NCI-H2081 (cell line): ENCODE results near the gene PIEZO1.
"Not testable (repeated sequence)": the region's sequence is repeated elsewhere in the genome, so short reads cannot be mapped to it uniquely, and the experiment has no call there.

Source experiments
- DNase-seq, 2 experiments: peaks; one replicate each; lab custom pipeline; 2025; lab: John Stamatoyannopoulos, UW

PIEZO1 gene

DNA sequence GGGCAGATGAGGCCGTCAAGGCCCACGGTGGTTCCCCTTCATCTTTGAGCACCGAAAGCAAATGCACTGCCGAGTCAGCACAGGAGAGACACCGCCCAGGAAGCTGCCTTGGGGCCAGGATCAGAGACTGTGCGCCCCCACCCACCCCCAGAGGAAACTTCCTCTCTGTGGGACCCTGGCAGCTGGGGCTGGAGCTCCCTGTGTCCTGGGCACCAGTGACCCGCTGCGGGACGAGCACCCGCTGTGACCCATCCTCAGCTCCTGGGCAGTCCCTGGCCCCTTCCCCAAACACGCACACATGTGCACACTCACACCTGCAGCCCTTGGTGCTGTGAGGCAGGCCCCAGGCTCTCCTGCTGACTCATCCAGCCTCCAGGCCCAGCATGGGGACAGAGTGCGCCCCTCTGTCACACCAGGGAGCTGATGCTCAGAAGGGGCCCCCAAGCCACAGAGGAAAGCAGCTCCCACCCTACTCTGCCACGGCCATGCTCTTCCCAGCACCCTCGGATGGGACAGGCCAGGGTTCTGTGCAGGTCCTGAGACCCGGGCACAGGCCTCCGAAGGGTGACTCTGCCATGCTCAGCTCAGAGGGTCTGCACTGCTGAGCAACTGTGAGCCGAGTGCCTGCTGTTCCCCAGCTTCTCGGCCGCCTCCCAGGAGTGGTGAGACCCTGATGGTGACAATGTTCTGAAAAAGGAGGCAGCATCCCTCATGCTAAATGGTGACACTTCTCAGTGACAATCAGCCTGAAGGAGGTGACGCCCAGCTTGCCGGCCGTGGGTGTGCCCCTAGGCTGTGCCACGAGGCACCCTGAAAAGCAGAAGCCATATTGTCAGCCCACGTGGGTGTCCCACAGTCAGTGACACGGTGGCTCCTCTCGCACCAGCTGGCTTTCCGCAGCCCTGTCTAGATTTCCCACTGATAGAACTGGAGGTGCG lies 3.6 kb downstream of the PIEZO1 start:
- DNase-seq: no peak

- no peak for DNase-seq
Observed at GRCh38 chr16:88780142-88781062, 4.6 kb downstream of the PIEZO1 start.

DNA sequence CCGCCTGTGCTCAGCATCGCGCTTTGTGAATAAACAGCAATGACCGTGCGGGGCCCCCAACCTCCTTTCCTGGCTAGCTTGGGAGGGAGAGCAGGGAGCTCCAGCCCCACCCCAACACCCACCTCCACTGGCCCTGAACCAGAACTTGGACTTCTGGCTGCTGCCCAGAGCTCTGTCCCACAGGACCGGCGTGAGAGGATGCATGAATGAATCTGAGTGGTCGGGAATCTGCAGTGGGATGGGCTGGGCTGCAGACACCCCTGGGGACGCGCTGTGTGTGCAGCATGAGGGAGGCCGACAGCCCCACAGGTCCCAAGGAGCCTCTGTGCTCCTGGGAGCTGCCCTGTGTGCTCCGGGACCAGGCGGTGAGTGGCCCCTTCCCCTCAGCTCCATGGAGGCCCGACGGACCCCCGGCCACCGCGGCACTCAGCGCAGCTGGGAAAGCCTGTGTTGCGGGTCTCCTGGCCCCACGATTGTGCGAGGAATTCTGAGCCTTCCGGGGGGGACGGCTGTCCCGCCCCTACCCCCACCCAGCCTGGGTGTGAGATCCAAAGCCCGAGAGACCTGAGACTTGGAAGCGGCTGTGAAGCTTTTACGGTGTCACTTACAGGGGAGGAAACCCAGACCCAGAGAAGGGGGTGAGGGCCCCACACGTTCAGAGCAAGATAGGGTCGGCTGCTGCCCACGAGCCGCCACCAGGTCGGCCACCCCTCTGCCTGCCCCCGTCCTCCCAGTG lies 5.4 kb downstream of the PIEZO1 start:
- DNase-seq: no peak

GRCh38 chr16:88778541-88779065 lies 6.4 kb downstream of the PIEZO1 start:
- DNase-seq: no peak

DNA sequence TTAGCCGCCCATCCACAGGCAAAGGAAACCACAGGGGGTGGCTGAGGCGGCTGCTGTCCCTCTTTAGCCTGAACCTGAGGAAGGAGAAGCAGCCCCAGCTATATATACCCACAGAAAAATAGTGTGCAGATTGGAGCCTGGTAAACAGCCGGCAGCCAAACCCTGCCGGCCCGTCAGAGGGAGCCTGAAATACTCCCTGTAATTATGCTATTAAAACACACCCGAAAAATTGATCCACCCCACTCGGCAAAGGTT lies 6.8 kb downstream of the PIEZO1 start:
- no peak for DNase-seq

- DNase-seq: no peak
Observed at GRCh38 chr16:88777471-88778270, 7.3 kb downstream of the PIEZO1 start.

DNA sequence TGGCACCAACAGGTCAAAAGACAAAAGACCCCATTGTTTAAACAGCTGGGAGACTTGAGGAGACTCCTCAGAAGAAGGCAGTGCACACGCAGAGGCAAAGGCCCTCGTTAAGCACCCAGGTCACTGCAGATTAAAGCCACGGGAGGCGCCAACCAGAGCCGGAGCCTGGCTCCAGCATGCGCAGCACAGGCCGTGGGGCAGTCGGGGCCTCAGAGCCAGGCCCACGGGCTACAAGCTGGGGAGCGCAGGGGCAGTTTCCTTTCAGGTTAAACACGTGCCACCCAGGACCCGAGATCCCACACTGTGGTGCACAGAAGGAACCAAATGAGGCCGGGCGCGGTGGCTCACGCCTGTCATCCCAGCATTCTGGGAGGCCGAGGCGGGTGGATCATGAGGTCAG lies 9.2 kb downstream of the PIEZO1 start:
- DNase-seq: no peak

GRCh38 chr16:88774544-88775393 lies 10.3 kb downstream of the PIEZO1 start:
- no peak for DNase-seq

DNA sequence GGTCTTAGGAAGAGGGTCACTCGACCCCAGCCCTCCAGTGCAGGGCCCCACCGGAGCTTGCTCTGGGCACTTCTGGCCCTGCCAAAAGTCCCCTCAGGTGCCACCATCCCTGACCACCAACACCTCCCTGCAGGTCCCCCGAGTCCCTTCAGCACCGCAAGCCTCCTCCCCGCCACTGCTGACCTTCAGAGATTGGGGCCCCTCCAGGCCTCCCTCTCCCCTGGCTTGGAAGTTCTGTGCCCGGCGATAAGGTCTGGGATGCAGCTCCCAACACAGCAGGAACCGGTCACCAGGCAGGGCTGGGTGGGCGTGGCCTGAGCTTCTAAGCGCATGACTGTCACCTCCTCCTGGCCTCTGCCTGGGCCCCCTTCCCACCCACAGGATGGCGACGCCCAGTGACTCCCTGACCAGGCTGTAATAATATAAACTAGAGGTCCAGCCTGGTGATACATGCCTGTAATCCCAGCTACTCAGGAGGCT lies 11.2 kb downstream of the PIEZO1 start:
- DNase-seq: no peak

DNA sequence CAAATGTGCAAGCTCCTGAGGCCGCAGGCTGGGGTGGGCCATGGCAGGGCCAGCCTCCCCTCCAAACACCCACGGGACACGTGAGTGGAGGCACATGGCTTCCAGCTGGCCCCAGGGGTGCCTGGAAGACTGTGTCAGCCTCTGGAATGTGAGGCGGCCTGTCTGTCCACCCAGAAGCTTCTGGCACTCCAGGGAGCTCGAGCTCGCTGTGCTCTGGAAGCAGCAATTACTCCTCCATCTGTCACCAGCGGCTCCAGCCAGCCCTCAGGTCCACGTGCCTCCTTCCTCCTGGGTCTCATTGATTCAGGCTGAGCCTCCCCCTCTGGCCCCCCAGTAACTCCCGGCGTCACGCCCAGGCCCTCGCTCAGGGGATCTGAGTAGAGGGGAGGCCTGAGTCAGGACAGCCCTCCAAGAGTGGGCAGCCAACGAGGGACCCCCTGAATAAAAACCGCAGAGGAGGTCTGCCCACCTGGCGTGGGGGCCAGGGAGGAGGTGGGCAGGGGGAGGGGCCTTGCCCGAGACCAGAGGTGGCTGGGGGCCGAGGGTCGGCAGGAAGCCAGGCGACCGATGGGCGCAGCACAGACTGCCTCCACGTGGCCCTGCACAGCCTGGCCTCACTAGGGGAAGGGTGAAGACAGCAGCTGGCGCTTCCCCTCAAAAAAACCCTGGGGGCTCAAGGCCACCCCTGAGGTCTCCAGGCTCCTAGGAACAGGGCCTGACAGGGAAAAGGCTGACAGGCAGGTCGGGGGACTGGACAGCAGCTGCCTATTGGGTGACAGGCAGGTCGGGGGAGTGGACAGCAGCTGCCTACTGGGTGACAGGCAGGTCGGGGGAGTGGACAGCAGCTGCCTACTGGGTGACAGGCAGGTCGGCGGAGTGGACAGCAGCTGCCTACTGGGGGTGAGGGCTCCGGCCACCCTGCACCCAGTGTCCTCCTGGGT lies 11.9 kb downstream of the PIEZO1 start:
- DNase-seq: no peak

GRCh38 chr16:88771781-88772180 lies 13.2 kb downstream of the PIEZO1 start:
- DNase-seq: not testable (repeated sequence)

DNA sequence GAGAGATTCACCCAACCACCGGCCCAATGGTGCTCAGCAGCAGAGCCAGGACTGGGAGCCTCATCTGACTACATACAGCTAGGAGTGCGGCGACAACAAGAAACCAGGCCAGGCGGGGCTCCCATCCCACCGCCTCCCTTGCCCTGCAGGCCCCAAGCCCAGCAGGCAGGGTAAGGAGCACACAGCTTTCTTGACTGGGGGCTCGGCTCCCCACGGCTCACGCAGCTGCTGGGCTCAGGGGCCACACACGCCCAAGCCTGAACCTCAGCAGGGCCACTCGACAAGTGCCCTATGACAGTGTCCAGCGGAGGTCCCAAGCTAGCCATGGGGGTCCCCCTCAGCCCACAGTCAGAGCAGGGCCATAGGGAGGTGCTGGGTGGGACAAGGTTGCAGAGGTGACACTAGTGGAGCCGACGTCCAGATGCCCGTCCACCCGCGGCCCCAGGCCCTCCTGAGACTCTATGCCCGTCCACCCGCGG lies 13.7 kb downstream of the PIEZO1 start:
- no peak for DNase-seq

GRCh38 chr16:88770461-88771293 lies 14.3 kb downstream of the PIEZO1 start:
- DNase-seq: peak in 1 of 2 experiments; percentile 33

DNA sequence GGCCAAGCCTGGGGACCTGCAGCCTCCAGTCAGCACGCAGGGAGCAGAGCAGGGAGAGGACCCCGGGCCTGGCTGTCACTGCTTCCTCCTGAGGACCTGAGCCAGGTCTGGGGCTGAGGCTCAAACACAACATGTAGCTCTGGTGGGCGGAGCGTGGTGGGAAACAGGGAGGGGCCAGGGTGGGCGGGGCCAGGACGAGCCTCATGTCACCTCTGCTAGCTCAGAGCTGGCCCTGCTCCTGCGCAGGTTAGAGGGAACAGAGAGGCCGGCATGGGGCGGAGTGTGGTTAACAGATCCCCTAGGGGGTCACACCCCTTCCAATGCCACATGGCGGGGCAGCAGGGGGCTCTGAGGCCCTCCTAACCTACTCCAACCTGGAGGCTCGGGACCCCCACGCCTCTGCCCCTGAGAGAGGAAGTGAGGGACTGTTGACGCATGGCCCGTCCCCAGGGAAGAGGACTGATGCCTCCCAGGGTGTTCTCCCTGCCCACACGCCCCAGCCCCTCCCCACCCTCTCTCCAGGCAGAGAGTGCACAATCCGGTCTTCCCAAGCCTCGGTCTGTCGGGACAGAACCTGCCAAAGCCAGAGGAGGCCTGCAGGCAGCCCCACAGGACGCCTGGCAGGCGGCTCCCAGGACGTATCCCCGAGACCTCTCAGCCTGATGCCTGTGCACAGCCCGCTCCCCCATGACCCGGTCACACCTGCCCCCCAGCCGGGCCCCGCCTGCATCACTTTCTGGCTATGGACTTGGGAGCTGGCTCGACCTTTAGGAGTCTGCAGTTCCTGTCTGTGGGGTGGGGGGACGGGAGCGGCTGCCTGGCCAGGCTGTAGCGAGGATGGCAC lies 15.2 kb downstream of the PIEZO1 start:
- no peak for DNase-seq

DNA sequence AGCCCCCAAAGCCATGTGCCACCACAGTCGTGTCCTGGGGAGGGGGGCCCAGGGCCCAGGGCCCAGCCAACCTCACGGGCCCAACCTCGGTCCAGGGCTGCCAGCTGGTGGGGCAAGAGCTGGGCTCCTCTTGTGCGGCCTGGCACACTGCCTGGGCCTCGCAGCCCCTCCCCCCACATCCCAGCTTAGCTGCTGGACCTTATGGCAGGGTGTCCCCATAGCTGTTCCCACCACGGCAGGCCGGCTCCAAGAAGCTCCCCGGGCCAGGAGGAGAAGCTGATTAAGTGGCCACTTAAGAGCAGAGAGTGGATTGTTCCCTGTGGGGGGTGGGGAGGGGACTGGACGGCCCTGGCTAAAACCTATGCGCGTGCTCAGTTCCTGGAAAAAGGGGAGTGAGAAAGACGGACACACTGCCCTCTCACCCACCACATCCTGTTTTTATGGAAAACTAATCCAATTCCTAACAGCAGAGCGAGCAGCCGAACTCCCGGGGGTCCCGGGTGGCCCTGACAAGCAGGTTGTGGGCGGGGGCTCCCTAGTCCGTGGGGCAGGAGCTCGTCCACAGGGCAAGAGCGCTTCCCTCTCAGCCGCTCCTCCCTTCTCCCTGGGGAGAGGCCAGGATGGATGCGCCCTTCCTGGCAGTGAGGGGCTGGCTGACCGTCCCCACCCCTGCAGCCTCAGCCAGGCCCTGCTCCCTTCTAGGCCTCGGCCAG lies 16.8 kb downstream of the PIEZO1 start:
- no peak for DNase-seq

DNA sequence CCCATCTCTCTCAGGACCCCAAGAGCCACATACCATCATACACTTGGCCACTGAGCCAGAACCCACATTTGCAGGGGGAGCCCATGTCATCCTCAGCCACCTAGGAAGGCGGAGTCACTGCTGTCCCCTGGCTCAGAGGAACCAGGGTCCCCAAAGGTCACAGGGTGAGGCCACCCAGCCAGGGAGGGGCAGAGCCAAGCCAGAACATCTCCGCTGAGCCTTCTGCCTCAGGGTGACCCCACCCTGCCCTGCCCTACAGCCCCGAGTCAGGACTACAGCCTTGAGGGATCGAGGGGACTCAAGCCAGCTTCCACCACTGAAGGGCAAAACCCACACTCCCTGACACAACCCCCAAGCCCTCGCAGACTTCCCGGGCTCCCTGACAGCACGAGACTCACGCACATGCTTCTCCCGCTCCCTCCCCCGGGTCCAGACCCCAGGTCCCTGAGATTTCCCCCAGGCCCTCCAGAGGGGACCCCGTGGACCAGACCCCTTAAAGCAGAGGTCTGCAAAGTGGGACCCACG lies 17.4 kb downstream of the PIEZO1 start:
- no peak for DNase-seq
